GM12891 (cell line): ENCODE data around the gene LHFPL3.
A peak's percentile ranks its signal among the peaks of the same experiment; 100 is the strongest.

Experiments used
- DNase-seq: peaks from one replicate; pipeline ENCODE4 v3.0.0; 2011; ENCODE audit warnings: low spot score; ENCODE audit not compliant: insufficient read length
- FAIRE-seq: peaks from 2 replicates; lab custom pipeline; 2011; peaks lifted over from hg19 to GRCh38; lab: Jason Lieb, UNC
- PAX5 ChIP-seq: IDR thresholded peaks from 2 replicates; pipeline ENCODE4 v1.6.1; 2011; ENCODE audit warnings: low read length, moderate library complexity, mild to moderate bottlenecking; ENCODE audit not compliant: insufficient read depth, severe bottlenecking
- POLR2A ChIP-seq: IDR thresholded peaks from 2 replicates; pipeline ENCODE4 v1.6.1; 2011; ENCODE audit warnings: low read depth, low read length, control low read depth
- POLR2AphosphoS5 ChIP-seq: IDR thresholded peaks from 2 replicates; pipeline ENCODE4 v1.6.1; 2011; ENCODE audit warnings: low read depth, low read length, control low read depth
- POU2F2 ChIP-seq: IDR thresholded peaks from 2 replicates; pipeline ENCODE4 v1.6.1; 2011; ENCODE audit warnings: low read depth, mild to moderate bottlenecking, control low read depth, low read length, moderate library complexity
- SPI1 ChIP-seq: IDR thresholded peaks from 2 replicates; pipeline ENCODE4 v1.6.1; 2011; ENCODE audit warnings: low read depth, low read length, control low read depth
- TAF1 ChIP-seq: IDR thresholded peaks from 2 replicates; pipeline ENCODE4 v1.6.1; 2011; ENCODE audit warnings: low read depth, low read length, control low read depth

The LHFPL3 gene

DNA sequence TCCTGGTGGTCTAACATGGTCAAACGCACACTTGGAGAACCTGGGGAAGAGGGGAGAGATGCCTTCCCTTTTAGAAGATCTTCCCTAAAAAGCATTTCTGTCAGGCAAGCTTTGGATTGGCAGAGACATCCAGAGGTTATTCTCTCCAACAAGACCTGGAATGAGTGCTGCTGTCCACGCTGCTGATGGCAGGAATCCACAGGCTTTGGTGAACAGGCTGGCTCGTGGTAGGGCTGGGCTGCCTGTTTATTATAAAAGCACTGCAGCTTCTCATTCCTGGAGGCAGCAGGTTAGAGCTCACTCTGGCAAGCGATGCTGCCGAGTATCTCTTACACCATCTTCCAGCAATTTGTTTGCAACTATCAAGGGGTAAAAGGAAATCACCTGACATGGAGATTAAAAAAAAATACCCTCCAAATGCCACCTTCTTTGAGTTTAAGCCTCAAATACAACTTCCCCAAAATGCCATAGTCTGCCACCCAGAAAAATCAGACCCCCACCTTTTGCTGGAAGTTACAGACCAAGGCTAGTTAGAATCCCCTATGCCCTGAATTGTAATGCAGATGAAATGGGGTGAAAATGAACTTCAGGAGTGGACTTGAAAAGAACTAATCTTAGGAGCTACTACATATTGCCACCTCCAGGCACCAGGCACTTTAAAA, 533.5 kb downstream of the LHFPL3 start:
- DNase-seq (no peak), FAIRE-seq (no peak)
- no peak for TF ChIP-seq POLR2A
- no peak for TF ChIP-seq TAF1

DNA sequence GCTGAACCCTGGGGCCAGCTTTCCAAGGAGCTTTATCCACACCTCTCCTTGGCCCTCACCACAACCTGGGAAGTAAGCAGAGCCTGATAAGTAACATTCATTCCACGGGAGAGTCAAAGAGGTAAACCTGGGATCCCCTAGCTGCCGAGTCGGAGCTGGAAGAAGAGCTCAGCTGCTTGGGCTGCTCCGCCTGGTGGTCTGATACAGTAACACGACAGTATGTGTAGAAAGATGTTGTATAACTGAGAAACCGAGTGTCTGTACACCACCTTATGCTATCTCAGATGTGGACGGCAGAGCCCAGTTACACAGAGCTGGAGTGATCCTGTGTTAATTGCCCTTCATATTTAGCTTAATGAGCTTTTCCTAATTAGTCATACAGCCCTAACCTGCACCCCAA, 534.3 kb downstream of the LHFPL3 start:
- TF ChIP-seq TAF1: no peak
- TF ChIP-seq SPI1: no peak
- TF ChIP-seq PAX5: no peak
- DNase-seq: no peak
- FAIRE-seq: no peak

DNA sequence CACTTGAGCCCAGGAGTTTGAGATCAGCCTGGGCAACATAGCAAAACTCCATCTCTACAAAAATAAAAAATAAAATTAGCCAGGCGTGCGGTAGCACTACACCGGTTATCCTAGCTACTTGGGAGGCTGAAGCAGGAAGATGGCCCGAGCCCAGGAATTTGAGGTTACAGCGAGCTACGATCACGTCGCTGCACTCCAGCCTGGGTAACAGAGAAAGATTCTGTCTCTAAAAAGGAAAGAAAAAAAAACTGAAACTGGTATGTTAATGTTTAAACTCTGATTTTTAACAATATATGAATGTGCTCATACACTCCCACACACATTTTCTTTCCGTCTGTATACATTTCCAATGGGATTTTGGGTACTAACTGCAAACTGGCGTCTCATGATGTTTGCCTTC, 545.0 kb downstream of the LHFPL3 start:
- DNase-seq: no peak
- TF ChIP-seq POLR2AphosphoS5 (no peak), POLR2A (no peak), POU2F2 (no peak), SPI1 (no peak), PAX5 (no peak), TAF1 (no peak)
- FAIRE-seq: no peak

DNA sequence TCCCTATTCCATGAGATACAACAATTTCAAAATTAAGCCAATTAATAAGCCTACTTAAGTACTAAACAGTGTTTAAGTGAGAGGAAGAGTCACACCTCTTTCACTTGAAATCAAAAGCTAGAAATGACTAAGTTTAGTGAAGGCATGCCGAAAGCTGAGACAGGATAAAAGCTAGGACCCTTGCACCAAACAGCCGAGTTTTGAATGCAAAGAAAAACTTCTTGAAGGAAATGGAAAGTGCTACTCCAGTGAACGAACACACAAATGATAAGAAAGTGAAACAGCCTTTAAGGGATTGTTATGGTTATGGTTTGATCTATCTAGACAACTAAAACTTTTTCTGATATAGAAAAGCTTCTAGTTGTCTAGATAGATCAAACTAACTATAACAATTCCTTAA, 550.2 kb downstream of the LHFPL3 start:
- FAIRE-seq (no peak), DNase-seq (no peak)
- TF ChIP-seq PAX5: no peak
- no peak for TF ChIP-seq POU2F2
- no peak for TF ChIP-seq TAF1
- TF ChIP-seq POLR2A: no peak
- no peak for TF ChIP-seq SPI1
- TF ChIP-seq POLR2AphosphoS5: no peak

DNA sequence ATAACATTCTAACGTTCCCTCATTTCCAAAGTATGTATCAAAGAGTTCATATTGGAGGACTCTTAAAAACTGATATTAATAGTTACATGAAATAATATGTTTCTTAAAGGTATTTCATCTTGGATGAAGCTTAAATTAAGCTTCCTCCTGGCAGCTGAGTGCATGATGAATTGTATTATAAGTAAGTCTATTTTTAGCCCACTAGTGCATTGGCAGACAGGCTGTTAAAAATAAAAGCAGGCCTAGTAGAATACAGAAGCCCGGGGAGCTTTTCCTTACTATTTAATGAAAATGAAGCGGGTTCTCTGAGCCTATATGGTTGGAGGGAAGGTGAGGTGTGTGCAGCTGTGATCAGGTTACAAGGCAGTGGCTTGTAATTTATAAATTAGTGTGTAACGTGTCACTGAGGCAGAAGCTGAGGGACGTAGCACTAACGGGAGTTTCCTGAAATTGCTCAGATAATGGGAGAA, 554.9 kb downstream of the LHFPL3 start:
- DNase-seq: no peak
- no peak for FAIRE-seq
- TF ChIP-seq POLR2AphosphoS5 (no peak), POU2F2 (no peak), TAF1 (no peak), SPI1 (no peak), POLR2A (no peak), PAX5 (no peak)

DNA sequence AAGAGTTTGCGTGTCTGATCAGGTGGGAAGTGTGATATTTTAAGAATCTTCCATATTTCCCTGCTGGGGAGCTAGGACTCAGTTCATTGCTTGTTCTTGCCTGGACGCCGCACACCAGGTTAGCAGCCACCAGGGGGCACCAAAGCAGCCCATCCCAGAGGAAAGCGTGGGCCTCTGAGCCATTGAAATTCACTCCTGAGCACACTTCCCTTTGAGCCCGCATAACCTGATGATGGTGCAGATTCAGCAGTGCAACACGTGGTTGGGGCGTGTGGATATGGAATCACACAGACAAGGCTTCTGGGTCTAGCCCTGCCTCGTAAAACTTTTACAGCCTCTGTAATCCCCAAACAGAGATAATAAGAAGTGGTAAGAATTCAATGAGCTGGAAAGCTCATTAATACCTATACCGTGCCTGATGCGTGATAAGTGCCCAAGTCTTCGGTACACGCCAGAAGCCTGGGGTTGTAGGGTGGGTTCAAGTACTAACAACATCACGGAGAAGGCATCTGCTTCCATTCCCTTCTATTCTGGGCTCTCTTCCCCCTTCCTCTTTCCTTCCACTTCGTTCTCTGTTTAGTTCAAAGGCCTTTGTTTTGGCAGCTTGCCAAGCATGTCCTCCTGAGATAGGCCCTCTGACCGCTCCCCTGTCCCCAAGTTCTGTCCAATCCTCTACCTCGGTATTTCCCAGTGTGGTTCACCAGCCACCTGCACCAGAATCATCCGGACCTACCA, 555.5 kb downstream of the LHFPL3 start:
- FAIRE-seq (peak; percentile 86), DNase-seq (peak; percentile 50)
- TF ChIP-seq SPI1 (peak; percentile 41; the same call in 1 of the 2 replicates), POU2F2 (no peak), PAX5 (no peak)

DNA sequence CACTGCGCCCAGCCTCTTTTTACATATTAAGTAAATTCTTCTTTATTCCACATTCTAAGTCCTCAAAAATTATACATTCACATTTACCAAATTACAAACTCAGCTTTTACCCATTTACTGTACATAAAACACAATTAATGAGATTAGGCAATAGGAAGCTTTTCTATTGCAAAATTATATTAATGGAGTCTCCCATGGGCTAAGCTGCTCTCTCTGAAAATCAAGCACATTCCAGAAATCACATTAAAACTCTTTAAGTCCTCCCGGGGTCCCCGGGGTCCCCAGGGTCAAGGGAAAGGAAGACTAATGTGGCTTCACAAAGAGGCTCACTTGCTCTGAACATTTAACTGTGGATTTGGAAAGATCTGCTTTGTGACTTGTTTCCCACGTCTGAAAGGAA, 558.2 kb downstream of the LHFPL3 start:
- DNase-seq (no peak), FAIRE-seq (no peak)
- no peak for TF ChIP-seq POLR2AphosphoS5
- no peak for TF ChIP-seq TAF1
- no peak for TF ChIP-seq SPI1
- TF ChIP-seq PAX5: no peak
- TF ChIP-seq POU2F2: no peak
- TF ChIP-seq POLR2A: no peak

DNA sequence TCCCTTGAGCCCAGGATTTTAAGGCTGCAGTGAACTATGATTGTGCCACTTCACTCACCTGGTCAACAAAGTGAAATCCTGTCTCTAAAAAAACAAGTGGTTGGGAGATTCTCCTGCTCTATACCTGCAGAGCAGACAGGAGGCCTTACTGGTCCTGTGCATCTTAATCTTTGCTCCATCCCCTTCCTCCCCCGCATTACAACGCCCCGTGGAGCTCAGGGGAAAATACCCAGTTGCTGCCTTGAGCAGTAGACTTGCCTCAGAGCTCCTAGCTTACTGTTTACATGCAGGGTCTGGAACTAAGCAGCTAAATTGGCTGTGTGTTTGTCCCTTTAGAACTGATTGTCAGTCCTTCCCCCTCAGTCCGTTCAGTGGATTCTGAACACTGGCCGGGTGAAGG, 561.8 kb downstream of the LHFPL3 start:
- TF ChIP-seq POLR2AphosphoS5 (no peak), PAX5 (no peak), TAF1 (no peak), POLR2A (no peak), POU2F2 (no peak)
- DNase-seq (no peak), FAIRE-seq (no peak)

DNA sequence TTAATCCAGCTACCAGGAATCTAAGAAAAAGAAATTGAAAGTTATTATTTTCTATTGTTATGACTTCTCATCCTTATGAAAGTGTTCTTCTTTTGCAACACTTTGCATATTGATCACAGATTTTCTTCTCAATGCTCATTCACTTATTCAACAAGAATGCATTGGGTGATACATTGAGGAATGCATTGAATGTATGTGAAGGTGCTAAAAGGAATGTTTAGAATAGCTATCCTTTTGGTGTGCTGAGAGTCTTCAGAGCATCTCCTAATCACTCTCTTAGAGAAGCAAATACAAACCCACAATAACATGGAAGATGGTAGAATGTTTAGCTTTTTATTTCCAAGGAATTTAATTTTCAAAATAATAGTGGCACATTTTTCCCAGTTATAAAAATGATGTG, 563.5 kb downstream of the LHFPL3 start:
- FAIRE-seq: no peak
- TF ChIP-seq POLR2AphosphoS5: no peak
- no peak for TF ChIP-seq POU2F2
- no peak for TF ChIP-seq TAF1
- no peak for TF ChIP-seq POLR2A
- no peak for TF ChIP-seq PAX5
- TF ChIP-seq SPI1: no peak
- no peak for DNase-seq

DNA sequence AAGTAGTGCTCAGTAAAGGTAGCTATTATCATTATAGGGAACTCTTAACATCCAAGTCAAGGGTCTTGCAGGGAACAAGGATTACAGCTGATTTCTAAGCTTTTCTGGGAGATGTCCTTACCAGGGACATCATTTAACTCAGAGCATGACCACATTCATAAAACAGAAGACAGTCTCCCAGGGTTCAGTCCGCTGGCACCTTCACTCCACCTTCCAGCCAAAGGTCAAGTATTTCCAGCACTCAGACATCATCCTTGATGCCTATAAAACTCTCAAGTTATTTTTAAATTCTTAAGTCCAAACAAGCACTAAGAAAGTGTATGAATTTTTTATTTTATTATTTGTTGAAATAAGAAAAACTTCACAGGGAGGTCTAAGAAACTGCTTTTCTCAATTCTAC, 565.9 kb downstream of the LHFPL3 start:
- DNase-seq: no peak
- TF ChIP-seq POU2F2 (no peak), POLR2A (no peak), POLR2AphosphoS5 (no peak), TAF1 (no peak), SPI1 (no peak), PAX5 (no peak)
- no peak for FAIRE-seq
